Measurements from ENCODE around the gene LEMD1.

GRCh38 chr1:205338011-205338410, 83.8 kb downstream of the LEMD1 start:
- TF ChIP-seq TAF1 (IDR thresholded peaks at IDR 0.05; ENCODE audit: borderline replicate concordance, insufficient read depth, low read length) (no peak), REST (IDR thresholded peaks at IDR 0.05; ENCODE audit: insufficient read depth in 1 of 2, low read depth in 2 of 2, low read length in 2 of 2) (no peak)
